G401 (cell line): ENCODE measurements around the gene PCDHB5. TPM values are rescaled to one million over a fixed set of nuclear protein-coding genes. Genes with fewer than 3 reads are reported as not detected.
"Not testable (repeated sequence)": the region's sequence is repeated elsewhere in the genome, so short reads cannot be mapped to it uniquely, and the experiment has no call there.

Source experiments
- DNase-seq: peaks from one replicate; pipeline ENCODE4 v3.0.0-alpha.2; 2015; ENCODE audit warnings: low spot score
- in situ Hi-C: cut with HindIII; loops from 2 replicates; pipeline ENCODE4 v1.10.0; 2016; ENCODE audit warnings: low sequenced_read_pairs, mixed read lengths
- total RNA-seq: library from RNA; depleted of rRNA; stranded (reverse); fragments of >200 nt; shearing (Covaris generic); gene quantifications from 2 replicates; pipeline ENCODE4 v1.2.3, GENCODE V29; 2014

The PCDHB5 gene
- total RNA-seq, 1 experiment from 2014 or later: not detected

- DNase-seq: no peak
- in situ Hi-C loops: no loop called here
These were observed 15.4 kb downstream of the PCDHB5 start for GRCh38 chr5:141150224-141150992.

DNA sequence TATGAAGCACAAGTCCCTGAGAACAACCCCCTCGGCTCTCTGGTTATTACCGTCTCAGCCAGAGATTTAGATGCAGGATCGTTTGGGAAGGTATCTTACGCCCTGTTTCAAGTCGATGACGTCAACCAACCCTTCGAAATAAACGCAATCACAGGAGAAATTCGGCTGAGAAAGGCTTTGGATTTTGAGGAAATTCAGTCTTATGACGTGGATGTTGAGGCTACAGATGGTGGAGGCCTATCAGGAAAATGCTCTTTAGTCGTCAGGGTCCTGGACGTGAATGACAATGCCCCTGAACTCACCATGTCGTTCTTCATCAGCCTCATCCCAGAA is 16.0 kb downstream of the PCDHB5 start:
- in situ Hi-C loops: no loop called here
- no peak for DNase-seq

GRCh38 chr5:141151632-141152031 is 16.6 kb downstream of the PCDHB5 start:
- in situ Hi-C loops, DNase-seq: not testable (repeated sequence)

DNA sequence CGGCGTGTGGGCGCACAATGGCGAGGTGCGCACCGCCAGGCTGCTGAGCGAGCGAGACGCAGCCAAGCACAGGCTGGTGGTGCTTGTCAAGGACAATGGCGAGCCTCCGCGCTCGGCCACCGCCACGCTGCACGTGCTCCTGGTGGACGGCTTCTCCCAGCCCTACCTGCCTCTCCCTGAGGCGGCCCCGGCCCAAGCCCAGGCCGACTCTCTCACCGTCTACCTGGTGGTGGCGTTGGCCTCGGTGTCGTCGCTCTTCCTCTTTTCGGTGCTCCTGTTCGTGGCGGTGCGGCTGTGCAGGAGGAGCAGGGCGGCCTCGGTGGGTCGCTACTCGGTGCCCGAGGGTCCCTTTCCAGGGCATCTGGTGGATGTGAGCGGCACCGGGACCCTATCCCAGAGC is 17.1 kb downstream of the PCDHB5 start:
- in situ Hi-C loops, DNase-seq: not testable (repeated sequence)

- in situ Hi-C loops: no loop called here
- no peak for DNase-seq
These were observed 20.8 kb downstream of the PCDHB5 start for GRCh38 chr5:141155540-141156374.

DNA sequence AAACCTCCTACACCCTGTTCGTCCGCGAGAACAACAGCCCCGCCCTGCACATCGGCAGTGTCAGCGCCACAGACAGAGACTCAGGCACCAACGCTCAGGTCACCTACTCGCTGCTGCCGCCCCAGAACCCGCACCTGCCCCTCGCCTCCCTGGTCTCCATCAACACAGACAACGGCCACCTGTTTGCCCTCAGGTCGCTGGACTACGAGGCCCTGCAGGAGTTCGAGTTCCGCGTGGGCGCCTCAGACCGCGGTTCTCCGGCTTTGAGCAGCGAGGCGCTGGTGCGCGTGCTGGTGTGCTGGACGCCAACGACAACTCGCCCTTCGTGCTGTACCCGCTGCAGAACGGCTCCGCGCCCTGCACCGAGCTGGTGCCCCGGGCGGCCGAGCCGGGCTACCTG is 22.4 kb downstream of the PCDHB5 start:
- in situ Hi-C loops, DNase-seq: not testable (repeated sequence)

DNA sequence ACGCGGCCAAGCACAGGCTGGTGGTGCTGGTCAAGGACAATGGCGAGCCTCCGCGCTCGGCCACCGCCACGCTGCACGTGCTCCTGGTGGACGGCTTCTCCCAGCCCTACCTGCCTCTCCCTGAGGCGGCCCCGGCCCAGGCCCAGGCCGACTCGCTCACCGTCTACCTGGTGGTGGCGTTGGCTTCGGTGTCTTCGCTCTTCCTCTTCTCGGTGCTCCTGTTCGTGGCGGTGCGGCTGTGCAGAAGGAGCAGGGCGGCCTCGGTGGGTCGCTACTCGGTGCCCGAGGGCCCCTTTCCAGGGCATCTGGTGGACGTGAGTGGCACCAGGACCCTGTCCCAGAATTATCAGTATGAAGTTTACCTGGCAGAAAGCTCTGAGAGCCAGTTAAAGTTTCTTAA is 22.9 kb downstream of the PCDHB5 start:
- in situ Hi-C loops, DNase-seq: not testable (repeated sequence)

DNA sequence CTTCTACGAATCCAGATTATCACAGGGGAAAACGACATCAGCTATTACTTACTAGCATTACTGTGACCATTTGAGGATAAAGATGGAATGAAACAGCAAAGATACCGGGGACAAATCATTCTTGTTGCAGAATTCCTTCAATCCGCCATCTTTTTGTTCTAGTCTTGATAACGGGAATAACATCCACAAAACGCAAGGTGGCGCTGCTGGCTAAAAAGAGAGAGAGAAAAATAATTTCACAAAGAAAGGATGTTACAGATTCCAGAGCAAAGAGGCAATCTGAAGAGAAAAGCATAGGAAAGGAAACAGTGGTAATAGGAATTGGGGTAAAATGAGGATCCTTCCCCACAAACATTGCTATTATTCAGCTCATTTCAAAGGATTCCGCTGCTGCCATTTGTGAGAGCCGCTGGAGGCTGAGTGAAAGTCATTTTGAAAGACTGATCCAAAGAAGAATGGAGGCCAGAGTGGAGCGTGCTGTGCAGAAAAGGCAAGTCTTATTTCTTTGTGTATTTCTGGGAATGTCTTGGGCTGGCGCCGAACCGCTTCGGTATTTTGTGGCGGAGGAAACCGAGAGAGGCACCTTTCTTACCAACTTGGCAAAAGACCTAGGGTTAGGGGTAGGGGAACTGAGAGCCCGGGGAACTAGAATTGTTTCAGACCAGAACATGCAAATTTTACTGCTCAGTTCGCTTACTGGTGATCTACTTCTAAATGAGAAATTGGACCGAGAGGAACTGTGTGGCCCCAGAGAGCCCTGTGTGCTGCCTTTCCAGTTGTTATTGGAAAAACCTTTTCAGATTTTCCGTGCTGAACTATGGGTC is 37.6 kb downstream of the PCDHB5 start, which contains the start of gene PCDHB7:
PCDHB7 (plus strand) TSS at position 264 of the 824 bp plus-strand sequence; CDS start at position 456, 192 bp downstream.
- peak; percentile 30 for DNase-seq
- in situ Hi-C loops: no loop called here

- not testable (repeated sequence) for DNase-seq
- in situ Hi-C loops: loop anchor here (25.0 kb wide), 1 partner anchor 388 kb away; no protein-coding TSS in a partner anchor
These were observed 39.5 kb downstream of the PCDHB5 start for GRCh38 chr5:141174291-141175104.

- in situ Hi-C loops: loop anchor here (25.0 kb wide), 1 partner anchor 386 kb away; no protein-coding TSS in a partner anchor
- no peak for DNase-seq
These were observed 40.9 kb downstream of the PCDHB5 start for GRCh38 chr5:141175933-141176332.

DNA sequence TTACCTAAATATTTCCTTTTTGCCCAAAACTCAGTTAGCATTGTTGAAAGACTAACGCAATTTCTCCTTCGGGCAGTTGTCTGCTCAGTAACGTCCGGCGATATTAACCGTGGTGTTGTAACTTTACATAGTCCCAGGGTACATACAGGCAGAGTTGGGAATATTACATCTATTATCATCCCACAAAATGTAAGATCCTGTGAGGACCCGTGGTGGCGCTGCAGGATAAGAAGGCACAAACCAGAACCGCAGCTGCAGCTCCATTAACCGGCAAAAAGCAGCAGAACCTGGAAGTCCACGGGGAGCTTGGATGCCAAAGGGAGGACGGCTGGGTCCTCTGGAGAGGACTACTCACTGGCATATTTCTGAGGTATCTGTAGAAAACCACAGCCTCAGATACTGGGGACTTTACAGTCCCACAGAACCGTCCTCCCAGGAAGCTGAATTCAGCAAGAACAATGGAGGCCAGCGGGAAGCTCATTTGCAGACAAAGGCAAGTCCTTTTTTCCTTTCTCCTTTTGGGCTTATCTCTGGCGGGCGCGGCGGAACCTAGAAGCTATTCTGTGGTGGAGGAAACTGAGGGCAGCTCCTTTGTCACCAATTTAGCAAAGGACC is 42.7 kb downstream of the PCDHB5 start, which contains the start of gene PCDHB8:
PCDHB8 (plus strand) TSS at position 214 of the 615 bp plus-strand sequence; CDS start at position 459, 245 bp downstream.
- DNase-seq: not testable (repeated sequence)
- in situ Hi-C loops: loop anchor here (25.0 kb wide), 1 partner anchor 385 kb away; no protein-coding TSS in a partner anchor

DNA sequence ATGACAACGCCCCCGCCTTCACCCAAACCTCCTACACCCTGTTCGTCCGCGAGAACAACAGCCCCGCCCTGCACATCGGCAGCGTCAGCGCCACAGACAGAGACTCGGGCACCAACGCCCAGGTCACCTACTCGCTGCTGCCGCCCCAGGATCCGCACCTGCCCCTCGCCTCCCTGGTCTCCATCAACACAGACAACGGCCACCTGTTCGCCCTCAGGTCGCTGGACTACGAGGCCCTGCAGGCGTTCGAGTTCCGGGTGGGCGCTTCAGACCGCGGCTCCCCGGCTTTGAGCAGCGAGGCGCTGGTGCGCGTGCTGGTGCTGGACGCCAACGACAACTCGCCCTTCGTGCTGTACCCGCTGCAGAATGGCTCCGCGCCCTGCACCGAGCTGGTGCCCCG is 44.4 kb downstream of the PCDHB5 start:
- in situ Hi-C loops: loop anchor here (25.0 kb wide), 1 partner anchor 383 kb away; no protein-coding TSS in a partner anchor
- DNase-seq: not testable (repeated sequence)

DNA sequence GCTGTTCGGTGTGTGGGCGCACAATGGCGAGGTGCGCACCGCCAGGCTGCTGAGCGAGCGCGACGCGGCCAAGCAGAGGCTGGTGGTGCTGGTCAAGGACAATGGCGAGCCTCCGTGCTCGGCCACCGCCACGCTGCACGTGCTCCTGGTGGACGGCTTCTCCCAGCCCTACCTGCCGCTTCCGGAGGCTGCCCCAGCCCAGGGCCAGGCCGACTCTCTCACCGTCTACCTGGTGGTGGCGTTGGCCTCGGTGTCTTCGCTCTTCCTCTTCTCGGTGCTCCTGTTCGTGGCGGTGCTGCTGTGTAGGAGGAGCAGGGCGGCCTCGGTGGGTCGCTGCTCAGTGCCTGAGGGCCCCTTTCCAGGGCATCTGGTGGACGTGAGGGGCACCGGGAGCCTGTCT is 44.9 kb downstream of the PCDHB5 start:
- in situ Hi-C loops: loop anchor here (25.0 kb wide), 1 partner anchor 382 kb away; no protein-coding TSS in a partner anchor
- not testable (repeated sequence) for DNase-seq

- in situ Hi-C loops: loop anchor here (25.0 kb wide), 1 partner anchor 382 kb away; no protein-coding TSS in a partner anchor
- no peak for DNase-seq
These were observed 45.3 kb downstream of the PCDHB5 start for GRCh38 chr5:141180313-141180712.

- DNase-seq: peak; percentile 72
- in situ Hi-C loops: loop anchor here (25.0 kb wide), 1 partner anchor 380 kb away; no protein-coding TSS in a partner anchor
These were observed 47.2 kb downstream of the PCDHB5 start, which contains the start of gene PCDHB16 for GRCh38 chr5:141182248-141182647. Gene PCDHB16 (plus strand): TSS chr5:141182387. CDS start chr5:141182560, 173 bp downstream.

- DNase-seq: not testable (repeated sequence)
- in situ Hi-C loops: loop anchor here (25.0 kb wide), 1 partner anchor 378 kb away; no protein-coding TSS in a partner anchor
These were observed 49.3 kb downstream of the PCDHB5 start for GRCh38 chr5:141184117-141184855.
